Measurements from ENCODE around the gene LPCAT1. TPM values are rescaled to one million over a fixed set of nuclear protein-coding genes. Genes with fewer than 3 reads are reported as not detected.

LPCAT1 gene
- total and polyA plus RNA-seq, 2 of the 13 experiments (the other 11 are each of a cell fraction or from before 2014, with no cell fraction given), result 29.8 to 90.6 TPM

GRCh38 chr5:1552521-1553255 is 28.9 kb upstream of the LPCAT1 start (continued):
- TF ChIP-seq CREB3 (CRISPR knock-in tag; IDR thresholded peaks at IDR 0.05), result no peak
- TF ChIP-seq ZNF792 (CRISPR knock-in tag; IDR thresholded peaks at IDR 0.05), result no peak
- TF ChIP-seq ATF2 (CRISPR knock-in tag; IDR thresholded peaks at IDR 0.05), result no peak
- no peak for TF ChIP-seq ZBTB25 (CRISPR knock-in tag; IDR thresholded peaks at IDR 0.05)
- peak; percentile 71 for TF ChIP-seq MAX (IDR thresholded peaks at IDR 0.05)
- TF ChIP-seq DPF2 (CRISPR knock-in tag; IDR thresholded peaks at IDR 0.05; ENCODE audit: borderline replicate concordance, low read depth), result no peak
- TF ChIP-seq BCL6 (CRISPR knock-in tag; IDR thresholded peaks at IDR 0.05), result no peak
- TF ChIP-seq REST (IDR thresholded peaks at IDR 0.05; ENCODE audit: borderline replicate concordance in 1 of 2, low read depth in 1 of 2, low read length in 2 of 2), result no peak
- TF ChIP-seq ZNF142 (CRISPR knock-in tag; IDR thresholded peaks at IDR 0.05), result no peak
- TF ChIP-seq HNF1B (CRISPR knock-in tag; IDR thresholded peaks at IDR 0.05), result 0 out of 2 replicates have a peak, but pooled peaks have one; percentile 25
- TF ChIP-seq XRCC5 (optimal IDR thresholded peaks at IDR 0.05; ENCODE audit: low read length), result peak; percentile 72
- peak; percentile 100 for TF ChIP-seq ZBTB38 (CRISPR knock-in tag; IDR thresholded peaks at IDR 0.05)
- TF ChIP-seq WIZ (CRISPR knock-in tag; IDR thresholded peaks at IDR 0.05), result no peak

Measured in HepG2 (cell line).